PFSK-1 (cell line): ENCODE measurements around the gene DNTTIP2.

Source experiments
- FOXP2 ChIP-seq: optimal IDR thresholded peaks from 2 replicates; pipeline ENCODE3; 2011; ENCODE audit warnings: borderline replicate concordance, control low read depth, inconsistent platforms; ENCODE audit not compliant: insufficient read depth; ENCODE audit errors: extremely low read length, extremely low read depth
- SIN3A ChIP-seq: IDR thresholded peaks from 2 replicates; pipeline ENCODE4 v1.6.1; 2012; ENCODE audit warnings: mild to moderate bottlenecking, low read length, moderate library complexity, borderline replicate concordance; ENCODE audit not compliant: insufficient read depth
- TAF1 ChIP-seq: IDR thresholded peaks from 2 replicates; pipeline ENCODE4 v1.6.1; 2012; ENCODE audit warnings: low read length, control low read depth, borderline replicate concordance; ENCODE audit not compliant: insufficient read depth
- TF ChIP-seq, protein P1 (sequence below), 2 experiments: IDR thresholded peaks; 2 replicates each; pipeline versions ENCODE4 v1.6.1 to v1.8.0; 2011 to 2012; ENCODE audit warnings: low read depth in 2 of 2, low read length in 2 of 2, control low read depth in 1 of 2, inconsistent platforms in 1 of 2, mild to moderate bottlenecking in 1 of 2, moderate library complexity in 1 of 2; ENCODE audit not compliant: insufficient read depth in 1 of 2

Gene DNTTIP2

GRCh38 chr1:93816970-93817678, 61.9 kb downstream of the DNTTIP2 start:
- TF ChIP-seq SIN3A (peak; percentile 91), FOXP2 (peak; percentile 27), TAF1 (no peak)
- TF ChIP-seq, protein P1, sequence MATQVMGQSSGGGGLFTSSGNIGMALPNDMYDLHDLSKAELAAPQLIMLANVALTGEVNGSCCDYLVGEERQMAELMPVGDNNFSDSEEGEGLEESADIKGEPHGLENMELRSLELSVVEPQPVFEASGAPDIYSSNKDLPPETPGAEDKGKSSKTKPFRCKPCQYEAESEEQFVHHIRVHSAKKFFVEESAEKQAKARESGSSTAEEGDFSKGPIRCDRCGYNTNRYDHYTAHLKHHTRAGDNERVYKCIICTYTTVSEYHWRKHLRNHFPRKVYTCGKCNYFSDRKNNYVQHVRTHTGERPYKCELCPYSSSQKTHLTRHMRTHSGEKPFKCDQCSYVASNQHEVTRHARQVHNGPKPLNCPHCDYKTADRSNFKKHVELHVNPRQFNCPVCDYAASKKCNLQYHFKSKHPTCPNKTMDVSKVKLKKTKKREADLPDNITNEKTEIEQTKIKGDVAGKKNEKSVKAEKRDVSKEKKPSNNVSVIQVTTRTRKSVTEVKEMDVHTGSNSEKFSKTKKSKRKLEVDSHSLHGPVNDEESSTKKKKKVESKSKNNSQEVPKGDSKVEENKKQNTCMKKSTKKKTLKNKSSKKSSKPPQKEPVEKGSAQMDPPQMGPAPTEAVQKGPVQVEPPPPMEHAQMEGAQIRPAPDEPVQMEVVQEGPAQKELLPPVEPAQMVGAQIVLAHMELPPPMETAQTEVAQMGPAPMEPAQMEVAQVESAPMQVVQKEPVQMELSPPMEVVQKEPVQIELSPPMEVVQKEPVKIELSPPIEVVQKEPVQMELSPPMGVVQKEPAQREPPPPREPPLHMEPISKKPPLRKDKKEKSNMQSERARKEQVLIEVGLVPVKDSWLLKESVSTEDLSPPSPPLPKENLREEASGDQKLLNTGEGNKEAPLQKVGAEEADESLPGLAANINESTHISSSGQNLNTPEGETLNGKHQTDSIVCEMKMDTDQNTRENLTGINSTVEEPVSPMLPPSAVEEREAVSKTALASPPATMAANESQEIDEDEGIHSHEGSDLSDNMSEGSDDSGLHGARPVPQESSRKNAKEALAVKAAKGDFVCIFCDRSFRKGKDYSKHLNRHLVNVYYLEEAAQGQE (IDR thresholded peaks at IDR 0.05; ENCODE audit: insufficient read depth in 1 of 2, low read depth in 2 of 2, low read length in 2 of 2), result peak in 1 of 2 experiments; percentile 67; a peak in 2 of 4 replicates
